GM18508 (cell line): ENCODE measurements around the gene RIN3.
A peak's percentile ranks its signal among the peaks of the same experiment; 100 is the strongest.

Experiments
- ATAC-seq: cut with Tn5 transposase; IDR thresholded peaks from one replicate; pipeline ENCODE4 v1.9.1; 2021; ENCODE audit warnings: moderate number of reproducible peaks; ENCODE audit not compliant: insufficient read depth, unreplicated experiment

RIN3 gene

DNA sequence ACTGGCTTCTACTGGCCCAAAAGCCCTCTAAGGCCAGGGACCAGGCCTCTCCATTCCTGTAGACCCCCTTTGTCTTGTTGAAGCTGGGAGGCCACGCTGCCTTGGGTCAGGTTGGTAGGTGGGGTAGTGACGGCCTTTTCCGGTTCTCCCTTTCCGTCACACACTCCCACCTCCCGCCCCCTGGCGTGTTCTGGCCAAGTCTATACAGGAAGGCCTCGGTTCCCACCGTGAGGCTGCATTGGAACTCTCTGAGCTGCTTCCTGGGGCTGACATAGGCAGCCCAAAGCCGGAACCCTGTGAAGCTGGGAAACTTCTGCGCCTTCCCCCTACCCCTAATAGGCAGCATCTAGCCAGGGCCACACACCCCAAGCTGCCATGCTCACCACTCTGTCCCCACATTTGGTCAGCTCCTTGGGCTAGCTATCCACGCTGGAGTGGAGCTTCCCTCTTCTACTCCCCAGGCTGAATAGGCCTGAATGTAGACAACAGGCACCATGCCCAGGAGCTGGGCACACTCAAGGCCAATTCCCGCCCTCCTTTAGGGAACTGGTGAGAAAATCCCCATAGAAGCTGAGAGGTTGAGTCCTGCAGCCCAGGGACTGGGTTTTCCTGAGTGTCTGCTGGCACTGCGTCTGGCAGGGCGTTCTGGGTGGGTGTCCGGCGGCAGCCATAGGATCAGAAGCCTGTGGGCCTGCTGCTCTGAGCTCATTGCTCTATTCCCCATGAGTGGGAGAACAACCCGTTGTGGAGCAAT, 35.7 kb downstream of the RIN3 start:
- no peak for ATAC-seq

DNA sequence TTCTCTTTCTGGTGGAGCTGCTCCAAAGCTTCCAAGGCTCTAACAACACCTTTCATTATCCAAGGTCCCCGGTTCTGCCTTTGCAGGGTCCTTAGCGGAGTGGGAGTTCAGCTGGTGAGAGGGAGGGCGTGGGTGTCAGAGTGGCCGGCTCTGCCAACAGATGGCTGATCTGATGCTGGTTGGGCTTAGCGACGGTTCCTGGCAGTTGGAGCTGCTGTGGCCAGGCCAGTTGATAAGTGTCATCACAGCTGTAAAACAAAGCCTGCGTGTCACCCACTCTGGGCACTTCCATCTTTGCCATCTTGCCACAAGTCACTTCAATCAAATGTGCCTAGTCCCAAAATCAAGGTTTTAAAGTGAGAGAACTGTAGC, 36.3 kb downstream of the RIN3 start:
- ATAC-seq: no peak

DNA sequence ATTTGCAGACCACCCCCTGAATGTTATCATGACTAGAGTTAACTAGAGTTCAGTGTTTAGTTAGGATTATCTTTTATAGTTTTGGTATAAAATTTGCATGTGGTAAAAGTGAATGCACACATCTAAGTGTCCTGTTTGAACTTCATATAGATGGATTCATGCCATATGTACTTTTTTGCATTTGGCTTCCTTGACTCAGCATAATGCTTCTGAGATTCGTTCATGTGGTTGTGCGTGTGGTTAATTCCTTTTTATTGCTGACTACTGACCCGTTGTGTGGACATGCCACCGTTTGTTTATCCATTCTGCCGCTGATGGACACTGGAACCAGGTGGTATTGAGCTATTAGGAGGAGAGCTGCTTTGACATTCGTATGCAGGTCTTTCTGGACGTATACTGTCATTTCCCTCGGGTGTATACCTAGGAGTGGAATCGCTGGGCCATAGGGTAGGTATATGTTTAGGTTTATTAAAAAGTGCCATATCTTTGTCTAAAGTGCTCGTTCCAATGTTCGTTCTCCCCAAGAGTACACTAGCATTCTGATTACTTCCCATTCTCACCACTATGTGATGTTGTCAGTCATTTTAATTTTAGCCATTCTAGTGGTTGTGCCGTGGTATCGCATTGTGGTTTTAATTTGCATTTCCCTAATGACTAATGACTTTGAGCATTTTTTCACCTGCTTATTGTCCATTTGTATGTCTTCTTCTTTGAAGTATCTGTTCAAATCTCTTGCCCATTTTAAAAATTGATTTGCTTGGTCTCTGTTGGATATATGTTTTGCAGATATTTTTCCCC, 37.7 kb downstream of the RIN3 start:
- ATAC-seq: peak; percentile 76

DNA sequence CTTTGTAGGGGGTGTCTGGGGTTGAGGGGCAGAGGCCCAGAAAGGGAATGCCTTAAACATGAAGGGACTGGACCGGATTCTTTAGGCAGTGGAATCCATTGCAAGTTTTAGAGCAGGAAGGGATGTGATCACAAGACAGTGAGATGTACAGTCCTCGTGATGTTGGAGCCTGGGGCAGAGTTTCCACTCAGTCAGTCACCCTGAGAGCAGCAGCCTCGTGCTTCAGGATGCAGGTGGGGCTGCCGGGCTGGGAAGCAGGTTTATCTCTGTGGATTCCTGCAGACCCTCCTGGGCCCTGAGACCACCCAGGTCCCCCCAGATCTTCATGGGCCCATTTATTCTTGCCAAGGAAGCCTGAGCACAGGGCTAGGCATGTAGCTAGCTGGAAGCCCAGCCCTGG, 38.5 kb downstream of the RIN3 start:
- no peak for ATAC-seq

DNA sequence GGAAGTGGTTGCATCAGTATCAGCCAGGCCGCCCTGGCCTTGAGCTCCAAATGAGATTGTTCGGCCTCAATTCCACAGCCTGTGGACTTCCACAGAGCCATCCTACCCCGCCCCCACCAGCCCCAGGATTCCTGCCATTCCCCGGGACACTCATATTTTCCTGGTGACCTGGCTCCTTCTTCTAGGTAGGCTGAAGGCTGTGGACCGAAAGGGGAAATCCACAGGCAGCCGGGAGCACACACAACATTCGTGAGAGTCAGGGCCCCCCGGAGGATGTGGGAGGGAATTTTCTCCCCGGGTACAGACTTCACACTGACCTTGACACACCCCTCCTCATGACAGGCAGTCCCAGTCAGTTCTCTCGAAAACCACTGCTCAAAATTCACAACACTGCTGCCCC, 39.9 kb downstream of the RIN3 start:
- no peak for ATAC-seq

DNA sequence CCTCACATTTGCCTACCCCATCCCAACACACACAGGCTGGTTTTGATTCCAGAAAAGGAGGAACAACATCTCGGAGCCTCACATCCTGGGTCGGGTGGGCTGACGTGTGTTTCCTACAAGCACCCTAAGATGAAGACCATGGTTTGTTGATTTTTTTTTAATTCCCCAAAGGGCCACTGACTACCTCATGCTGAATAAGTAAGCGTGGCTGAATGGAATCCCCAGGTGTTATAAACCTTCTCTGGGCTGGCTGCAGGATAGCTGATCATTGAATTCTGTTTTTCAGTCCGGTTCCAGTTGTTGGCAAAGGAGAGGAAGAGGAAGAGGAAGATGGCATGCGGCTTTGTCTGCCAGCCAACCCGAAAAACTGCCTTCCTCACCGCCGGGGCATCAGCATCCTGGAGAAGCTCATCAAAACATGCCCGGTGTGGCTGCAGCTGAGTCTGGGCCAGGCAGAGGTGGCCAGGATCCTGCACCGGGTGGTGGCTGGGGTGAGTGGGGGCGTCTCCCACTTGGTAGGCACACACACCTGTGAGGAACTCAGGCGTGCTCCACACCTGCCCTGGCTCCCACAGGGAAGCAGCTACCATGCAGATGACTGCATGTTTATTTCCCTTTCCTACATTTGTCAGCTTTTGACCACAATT, 42.0 kb downstream of the RIN3 start:
- ATAC-seq: no peak

DNA sequence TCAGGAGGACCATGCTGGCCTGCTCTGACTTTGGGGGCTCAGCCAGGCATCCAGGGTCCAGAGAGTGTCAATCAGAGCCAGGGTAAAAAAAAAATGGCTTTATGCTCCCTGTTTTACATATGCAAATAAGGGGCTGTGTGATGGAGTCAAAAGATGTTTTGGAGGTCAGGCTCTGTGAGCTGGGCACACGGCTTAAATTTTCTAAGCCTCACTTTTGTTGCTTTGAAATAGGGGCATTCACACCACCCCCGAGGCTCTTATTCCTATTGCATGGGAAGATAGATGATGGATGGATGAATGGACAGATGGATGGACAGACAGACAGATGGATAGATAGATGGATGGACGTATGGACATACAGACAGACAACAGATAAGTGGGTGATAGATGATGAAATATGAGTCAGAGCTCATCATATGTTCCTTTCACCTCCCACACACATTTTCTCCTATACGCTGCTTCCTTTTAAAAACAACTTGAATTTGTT, 42.7 kb downstream of the RIN3 start:
- ATAC-seq: no peak

DNA sequence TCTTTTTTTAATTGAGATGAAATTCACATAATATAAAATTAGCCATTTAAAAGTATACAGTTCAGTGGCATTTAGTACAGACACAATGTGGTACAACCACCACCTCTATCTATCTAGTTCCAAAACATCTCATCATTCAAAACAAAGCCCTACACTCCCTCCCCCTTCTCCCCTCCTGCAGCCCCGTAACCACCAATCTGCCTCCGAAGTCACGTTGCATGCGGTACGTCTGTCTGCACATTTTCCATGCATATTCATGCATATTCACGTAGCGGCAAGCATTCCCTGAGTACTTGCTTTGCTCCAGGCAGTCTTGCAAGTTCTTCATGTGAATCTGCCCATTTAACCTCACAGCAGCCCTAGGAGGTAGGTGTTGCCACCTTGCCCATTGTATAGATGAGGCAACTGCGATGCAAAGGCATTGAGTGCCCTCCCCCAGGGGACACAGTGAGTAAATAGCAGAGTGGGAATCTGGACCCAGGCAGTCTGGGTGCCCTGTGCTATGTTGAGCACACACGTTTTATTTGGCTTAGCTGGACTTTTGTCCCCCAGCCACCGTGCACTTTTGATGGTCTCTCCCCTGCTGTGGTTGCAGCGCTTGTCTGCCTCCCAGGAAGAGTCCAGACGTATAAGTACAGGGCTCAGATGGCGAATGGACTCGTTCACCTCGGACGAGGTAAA, 43.4 kb downstream of the RIN3 start:
- no peak for ATAC-seq

DNA sequence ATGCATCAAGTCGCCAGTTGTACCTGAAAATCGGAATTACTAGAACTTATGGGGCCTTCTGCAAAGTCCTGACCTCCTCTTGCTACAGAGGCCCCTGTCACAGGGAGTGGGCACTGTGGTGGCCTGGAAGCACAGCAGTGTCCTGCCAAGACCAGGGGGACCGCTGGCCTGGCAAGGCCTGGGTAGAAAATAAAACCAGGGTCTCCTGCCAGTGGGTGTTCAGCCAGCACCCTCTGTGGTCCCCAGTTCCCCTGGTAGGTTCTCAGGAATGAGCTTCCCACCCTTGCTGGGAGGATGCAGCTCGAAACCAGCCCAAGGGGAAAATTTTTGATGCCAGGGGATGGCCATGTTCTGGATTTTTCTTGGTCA, 43.9 kb downstream of the RIN3 start:
- no peak for ATAC-seq

DNA sequence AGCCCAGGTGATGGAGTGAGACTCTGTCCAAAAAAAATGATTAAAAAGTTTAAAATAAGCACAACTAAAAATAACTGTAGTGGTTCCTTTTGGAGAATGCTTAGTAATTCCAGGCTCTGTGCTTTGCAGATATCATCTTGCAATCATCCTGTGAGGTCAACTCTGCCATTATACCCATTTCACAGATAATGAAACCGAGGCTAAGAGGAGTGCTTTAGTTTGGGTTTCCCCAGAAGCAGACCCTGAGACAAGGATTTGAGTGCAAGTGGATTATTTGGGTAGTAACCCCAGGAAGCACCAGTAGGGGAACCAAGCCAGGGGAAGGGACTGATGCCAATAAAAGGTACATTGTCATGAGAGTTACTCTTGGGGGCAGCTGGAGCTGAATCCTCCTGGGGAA, 44.7 kb downstream of the RIN3 start:
- no peak for ATAC-seq

DNA sequence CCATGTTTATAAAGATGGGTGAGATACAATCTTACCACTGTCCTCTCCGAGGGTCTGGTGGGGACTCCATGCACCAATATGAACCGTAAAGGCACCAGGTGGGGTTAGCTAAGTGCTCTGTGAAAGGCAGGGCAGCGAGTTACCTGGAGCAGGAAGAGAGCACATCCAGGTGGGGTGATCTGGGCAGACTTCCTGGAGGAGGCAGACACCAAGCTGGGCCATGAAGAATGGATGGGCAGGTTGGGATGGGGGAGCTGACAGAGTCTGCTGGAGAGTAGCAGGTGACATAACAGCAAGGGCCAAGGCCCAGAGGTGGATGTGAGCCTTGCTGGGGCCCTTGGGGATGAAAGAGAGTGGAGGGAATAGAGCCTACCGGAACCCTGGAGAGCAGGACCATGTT, 45.9 kb downstream of the RIN3 start:
- no peak for ATAC-seq

DNA sequence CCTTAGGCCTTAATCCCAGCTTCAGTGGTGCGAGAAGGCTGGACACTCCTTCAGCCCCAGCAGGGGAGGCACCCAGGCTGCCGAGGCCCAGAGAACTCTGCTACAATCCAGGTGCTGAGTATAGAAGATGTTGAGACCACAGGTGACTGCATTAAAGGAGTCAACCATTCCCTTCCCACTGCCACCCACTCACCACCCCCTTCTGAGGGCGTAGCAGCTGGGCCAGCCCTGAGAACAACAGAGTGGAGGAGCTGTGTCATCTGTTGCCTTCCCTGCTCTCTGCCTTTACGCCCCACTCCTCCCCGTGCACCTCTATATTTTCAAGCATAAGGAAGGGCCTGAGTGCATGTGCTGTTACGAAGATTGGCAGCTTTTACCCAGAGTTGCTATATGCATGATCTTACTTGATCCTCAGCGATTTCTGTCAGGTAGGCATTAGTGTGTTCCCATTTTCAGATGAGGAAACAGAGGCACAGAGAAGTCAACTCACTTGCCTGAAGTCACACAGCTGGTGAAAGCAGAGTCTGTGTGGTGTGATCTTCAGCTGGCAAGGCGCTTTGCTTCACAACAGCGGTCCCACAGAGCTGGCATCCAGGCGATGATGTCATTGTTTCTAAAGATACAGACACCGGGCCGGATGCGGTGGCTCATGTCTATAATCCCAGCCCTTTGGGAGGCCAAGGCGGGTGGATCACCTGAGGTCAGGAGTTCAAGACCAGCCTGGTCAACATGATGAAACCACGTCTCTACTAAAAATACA, 46.7 kb downstream of the RIN3 start:
- ATAC-seq: no peak

DNA sequence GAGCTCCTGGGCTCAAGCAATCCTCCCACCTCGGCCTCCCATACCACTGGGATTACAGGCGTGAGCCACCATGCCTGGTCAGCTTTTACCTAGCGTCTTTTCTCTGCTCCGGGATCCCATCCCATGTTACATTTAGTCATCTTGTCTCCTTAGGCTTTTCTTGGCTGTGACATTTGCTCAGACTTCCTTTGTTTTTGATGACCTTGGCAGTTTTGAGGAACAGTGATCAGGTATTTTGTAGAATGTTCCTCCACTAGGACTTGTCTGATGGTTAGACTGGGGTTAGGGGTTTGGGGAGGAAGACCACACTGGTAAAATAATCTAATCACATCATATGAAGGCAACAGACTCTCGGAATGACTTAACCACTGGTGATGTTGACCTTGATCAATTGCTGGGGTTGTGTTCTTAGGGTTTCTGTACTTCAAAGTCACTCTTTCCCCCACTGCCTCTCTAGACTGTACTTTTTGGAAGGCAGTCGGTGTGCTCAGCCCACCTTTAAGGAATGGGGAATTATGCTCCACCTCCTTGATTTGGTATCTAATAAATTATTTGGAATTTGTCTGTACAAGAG, 48.4 kb downstream of the RIN3 start:
- ATAC-seq: no peak

DNA sequence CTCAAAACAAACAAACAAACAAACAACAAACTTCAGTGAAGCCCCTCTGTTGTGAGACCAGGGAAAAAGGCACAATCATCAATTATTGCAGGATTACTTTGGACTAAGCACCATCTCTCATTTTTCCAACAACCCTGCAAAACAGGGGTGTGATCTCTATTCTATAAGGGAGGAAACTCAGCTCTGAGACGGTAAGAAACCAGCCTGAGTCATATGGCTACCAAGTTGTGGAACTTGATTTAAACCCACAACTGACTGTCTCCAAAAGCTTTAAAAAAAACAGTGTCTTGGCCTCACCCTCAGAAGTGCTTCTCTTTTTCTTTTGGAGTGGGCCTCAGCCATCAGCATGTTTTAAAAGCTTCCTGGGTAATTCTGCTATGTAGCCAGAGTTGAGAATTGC, 49.8 kb downstream of the RIN3 start:
- ATAC-seq: peak; percentile 54

DNA sequence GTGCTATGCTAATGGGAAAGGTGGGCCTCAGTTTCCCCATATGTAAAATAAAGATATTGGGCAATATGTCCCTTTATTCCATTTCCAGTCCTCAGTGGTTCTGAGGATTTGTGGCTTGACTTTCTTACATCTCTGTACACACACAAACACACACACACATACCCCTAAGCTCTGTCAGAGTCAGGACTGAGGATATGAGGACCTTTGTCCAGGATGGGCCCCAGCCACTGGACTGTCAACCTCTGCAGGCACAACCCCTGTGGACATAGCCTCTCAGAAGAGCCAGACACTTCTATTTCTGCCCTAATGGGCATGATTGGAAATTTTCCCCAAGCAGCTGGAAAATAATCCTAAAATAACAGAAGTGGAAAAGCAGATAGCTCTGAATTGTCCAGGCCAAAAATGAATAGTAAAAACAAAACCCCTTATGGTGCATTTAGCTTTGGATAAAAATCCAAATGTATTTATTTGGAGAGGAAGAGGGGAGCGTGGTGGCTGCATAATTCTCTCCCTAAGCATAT, 50.2 kb downstream of the RIN3 start:
- ATAC-seq: no peak

DNA sequence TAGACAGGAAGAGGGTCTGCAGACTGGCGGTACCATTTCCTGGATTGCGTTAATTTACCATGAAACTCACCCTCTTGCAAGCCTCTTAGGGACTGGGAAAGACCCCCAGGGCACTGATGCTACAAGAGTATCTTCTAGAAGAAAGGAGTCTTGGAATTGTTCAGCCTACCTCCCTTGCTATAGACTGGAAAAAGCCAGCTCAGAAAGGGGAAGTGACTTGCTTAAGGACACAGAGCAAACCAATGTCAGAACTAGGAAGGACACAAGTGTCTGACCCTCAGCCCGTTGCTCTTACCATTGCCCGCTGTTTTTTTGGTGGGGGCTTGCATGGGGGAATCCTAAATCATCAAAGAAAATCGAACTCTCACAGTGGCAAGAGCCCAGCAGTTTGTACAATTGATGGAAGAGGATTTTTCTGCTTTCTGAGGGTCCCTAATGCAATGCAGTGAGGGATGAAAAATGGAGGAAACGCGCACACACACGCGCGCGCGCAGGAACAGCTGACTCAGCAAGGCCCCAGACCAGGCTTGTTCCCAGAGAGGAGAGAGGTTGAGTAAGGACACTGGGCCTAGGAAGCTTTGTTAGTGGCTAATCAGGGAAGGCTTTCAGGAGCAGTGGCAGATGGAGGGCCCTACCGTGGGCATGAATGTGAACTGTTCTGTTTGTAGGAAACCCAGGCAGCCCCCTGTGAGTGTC, 50.9 kb downstream of the RIN3 start:
- no peak for ATAC-seq

DNA sequence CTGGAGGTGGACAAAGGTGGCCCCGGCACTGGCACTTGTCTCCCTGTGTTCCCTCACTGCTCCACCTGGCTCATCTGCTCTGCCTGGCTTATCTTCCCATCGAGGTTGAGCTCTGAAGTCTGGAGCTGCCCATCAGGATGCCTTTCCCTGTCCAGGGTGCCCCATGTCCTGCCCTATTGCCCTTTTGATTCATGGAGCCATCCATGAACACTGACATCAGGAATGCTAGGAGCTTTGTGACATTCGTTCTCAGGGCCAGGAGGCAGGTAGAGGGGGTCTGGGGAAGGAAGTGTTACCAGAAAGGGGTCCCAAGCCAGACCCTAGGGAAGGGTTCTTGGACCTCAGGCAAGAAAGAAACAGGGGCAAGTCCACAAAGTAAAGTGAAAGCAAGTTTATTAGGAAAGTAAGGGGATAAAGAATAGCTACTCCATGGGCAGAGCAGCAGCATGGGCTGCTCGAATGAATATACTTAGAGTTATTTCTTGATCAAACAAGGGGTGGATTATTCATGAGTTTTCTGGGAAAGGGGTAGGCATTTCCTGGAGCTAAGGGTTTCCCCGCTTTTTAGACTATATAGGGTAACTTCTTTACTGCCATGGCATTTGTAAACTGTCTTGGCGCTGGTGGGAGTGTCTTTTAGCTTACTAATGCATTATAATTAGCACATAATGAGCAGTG, 51.6 kb downstream of the RIN3 start:
- no peak for ATAC-seq

DNA sequence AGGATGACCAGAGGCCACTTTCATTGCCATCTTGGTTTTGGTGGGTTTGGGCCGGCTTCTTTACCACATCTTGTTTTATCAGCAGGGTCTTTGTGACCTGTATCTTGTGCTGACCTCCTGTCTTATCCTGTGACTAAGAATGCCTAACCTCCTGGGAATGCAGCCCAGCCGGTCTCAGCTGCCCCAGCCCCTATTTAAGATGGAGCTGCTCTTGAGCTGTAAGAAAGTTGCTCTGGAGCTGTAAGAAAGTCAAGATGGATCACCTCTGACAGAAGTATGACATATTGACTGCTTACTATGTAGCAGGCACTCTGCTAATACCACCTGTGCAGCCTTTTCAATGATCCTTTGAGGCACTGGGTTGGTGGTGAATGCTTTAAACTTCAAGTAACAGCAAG, 52.1 kb downstream of the RIN3 start:
- ATAC-seq: no peak
